HepG2 (cell line): ENCODE data around the gene DAPK1. TPM values are rescaled to one million over a fixed set of nuclear protein-coding genes. Genes with fewer than 3 reads are reported as not detected.

Source experiments
- ADNP ChIP-seq: sonication (generic); formaldehyde crosslinking; IDR thresholded peaks from 2 replicates; pipeline ENCODE4 v1.4.0; 2020; ENCODE audit warnings: missing genetic modification reagents
- BORCS8-MEF2B ChIP-seq: sonication (generic); formaldehyde crosslinking; IDR thresholded peaks from 2 replicates; pipeline ENCODE4 v1.8.0; 2022; ENCODE audit warnings: mild to moderate bottlenecking, missing genetic modification reagents
- DMAP1 ChIP-seq: IDR thresholded peaks from 2 replicates; pipeline ENCODE4 v1.6.1; 2016
- FOXJ3 ChIP-seq: sonication (generic); formaldehyde crosslinking; IDR thresholded peaks from 2 replicates; pipeline ENCODE4 v1.4.0; 2020; ENCODE audit warnings: missing genetic modification reagents, mild to moderate bottlenecking, borderline replicate concordance
- FOXK1 ChIP-seq: sonication (generic); formaldehyde crosslinking; IDR thresholded peaks from 2 replicates; pipeline ENCODE4 v1.4.0; 2020; ENCODE audit warnings: low read depth, missing genetic modification reagents, borderline replicate concordance
- KLF11 ChIP-seq: IDR thresholded peaks from 2 replicates; pipeline ENCODE4 v1.6.1; 2016; ENCODE audit warnings: missing compliant biosample characterization
- MED1 ChIP-seq: sonication (generic); formaldehyde crosslinking; IDR thresholded peaks from 2 replicates; pipeline ENCODE4 v1.4.0; 2020; ENCODE audit warnings: missing genetic modification reagents
- MEIS2 ChIP-seq: sonication (generic); formaldehyde crosslinking; IDR thresholded peaks from 2 replicates; pipeline ENCODE4 v1.9.0; 2021; ENCODE audit warnings: mild to moderate bottlenecking, missing genetic modification reagents
- MTF2 ChIP-seq: sonication (generic); formaldehyde crosslinking; IDR thresholded peaks from 2 replicates; pipeline ENCODE4 v1.5.0; 2020; ENCODE audit warnings: missing genetic modification reagents, borderline replicate concordance
- NR3C1 ChIP-seq: sonication (generic); formaldehyde crosslinking; IDR thresholded peaks from 2 replicates; pipeline ENCODE4 v1.4.0; 2020; ENCODE audit warnings: missing genetic modification reagents
- RBM22 ChIP-seq: fragments of 200-400 bp; formaldehyde crosslinking; optimal IDR thresholded peaks from 2 replicates; pipeline ENCODE3; 2017; ENCODE audit warnings: mild to moderate bottlenecking, low read length, moderate library complexity
- SETDB1 ChIP-seq: sonication (generic); formaldehyde crosslinking; IDR thresholded peaks from 2 replicates; pipeline ENCODE4 v1.5.1; 2020; ENCODE audit warnings: missing genetic modification reagents, mild to moderate bottlenecking, borderline replicate concordance
- SYNCRIP ChIP-seq: fragments of 200-400 bp; formaldehyde crosslinking; IDR thresholded peaks from 2 replicates; pipeline ENCODE4 v1.6.1; 2018; ENCODE audit warnings: mild to moderate bottlenecking, low read depth, low read length; ENCODE audit not compliant: insufficient read depth
- THRA ChIP-seq: sonication (generic); formaldehyde crosslinking; IDR thresholded peaks from 2 replicates; pipeline ENCODE4 v1.4.0; 2020; ENCODE audit warnings: missing genetic modification reagents, borderline replicate concordance
- USF2 ChIP-seq, 2 experiments: sonication (generic) in 1 of 2; formaldehyde crosslinking in 1 of 2; IDR thresholded peaks; 2 replicates each; pipeline versions ENCODE4 v1.5.1 to v1.6.1; 2011 to 2020; ENCODE audit warnings: borderline replicate concordance in 1 of 2, low read depth in 1 of 2, low read length in 1 of 2, mild to moderate bottlenecking in 1 of 2, missing genetic modification reagents in 1 of 2, moderate library complexity in 1 of 2
- ZBTB20 ChIP-seq: sonication (generic); formaldehyde crosslinking; IDR thresholded peaks from 2 replicates; pipeline ENCODE4 v1.8.1; 2023; ENCODE audit warnings: missing genetic modification reagents, low read depth, mild to moderate bottlenecking, borderline replicate concordance
- ZFP36 ChIP-seq: fragments of 150-350 bp; IDR thresholded peaks from 2 replicates; pipeline ENCODE4 v1.6.1; 2018; ENCODE audit warnings: borderline replicate concordance, low read length, low read depth; ENCODE audit not compliant: partially characterized antibody
- ZNF570 ChIP-seq: sonication (generic); formaldehyde crosslinking; IDR thresholded peaks from 2 replicates; pipeline ENCODE4 v1.4.0; 2020; ENCODE audit warnings: mild to moderate bottlenecking, missing genetic modification reagents, borderline replicate concordance
- ZNF691 ChIP-seq: sonication (generic); formaldehyde crosslinking; IDR thresholded peaks from 2 replicates; pipeline ENCODE4 v1.4.0; 2020; ENCODE audit warnings: missing genetic modification reagents, low read depth, mild to moderate bottlenecking, borderline replicate concordance
- ZNF761 ChIP-seq: sonication (generic); formaldehyde crosslinking; conservative IDR thresholded peaks from 2 replicates; pipeline ENCODE4 v1.4.0; 2020; ENCODE audit warnings: mild to moderate bottlenecking, missing genetic modification reagents
- polyA plus RNA-seq, 8 experiments: library from polyadenylated mRNA; depleted of rRNA in 3 of 8; stranded (reverse) in 7 of 8; unstranded in 1 of 8; fragments of >200 nt; fragmentation: Illumina TruSeq in 4 of 8; extraction: Trizol in 4 of 8; gene quantifications; 2 replicates each; pipeline versions ENCODE4 v1.2.1 to v1.2.3, GENCODE V29; 2011 to 2016; ENCODE audit warnings: low read depth in 4 of 8, missing spikeins in 1 of 8, mixed read lengths in 1 of 8; ENCODE audit not compliant: insufficient read depth in 1 of 8
- total RNA-seq, 5 experiments: library from RNA; depleted of rRNA; stranded (reverse); fragments of >200 nt; fragmentation: Illumina TruSeq; extraction: Trizol; gene quantifications; 2 replicates each; pipeline ENCODE4 v1.2.3, GENCODE V29; 2016; ENCODE audit warnings: low read depth in 1 of 5
- TF ChIP-seq, protein P1 (sequence below): sonication (generic); formaldehyde crosslinking; IDR thresholded peaks from 2 replicates; pipeline ENCODE4 v1.4.0; 2020; ENCODE audit warnings: mild to moderate bottlenecking, low read depth, missing genetic modification reagents
- TF ChIP-seq, protein P2 (sequence below): sonication (generic); formaldehyde crosslinking; IDR thresholded peaks from 2 replicates; pipeline ENCODE4 v1.5.0; 2020; ENCODE audit warnings: missing genetic modification reagents

The DAPK1 gene
- total and polyA plus RNA-seq, 2 of the 13 experiments (the other 11 are each of a cell fraction or from before 2014, with no cell fraction given) = 35.7 to 35.9 TPM

DNA sequence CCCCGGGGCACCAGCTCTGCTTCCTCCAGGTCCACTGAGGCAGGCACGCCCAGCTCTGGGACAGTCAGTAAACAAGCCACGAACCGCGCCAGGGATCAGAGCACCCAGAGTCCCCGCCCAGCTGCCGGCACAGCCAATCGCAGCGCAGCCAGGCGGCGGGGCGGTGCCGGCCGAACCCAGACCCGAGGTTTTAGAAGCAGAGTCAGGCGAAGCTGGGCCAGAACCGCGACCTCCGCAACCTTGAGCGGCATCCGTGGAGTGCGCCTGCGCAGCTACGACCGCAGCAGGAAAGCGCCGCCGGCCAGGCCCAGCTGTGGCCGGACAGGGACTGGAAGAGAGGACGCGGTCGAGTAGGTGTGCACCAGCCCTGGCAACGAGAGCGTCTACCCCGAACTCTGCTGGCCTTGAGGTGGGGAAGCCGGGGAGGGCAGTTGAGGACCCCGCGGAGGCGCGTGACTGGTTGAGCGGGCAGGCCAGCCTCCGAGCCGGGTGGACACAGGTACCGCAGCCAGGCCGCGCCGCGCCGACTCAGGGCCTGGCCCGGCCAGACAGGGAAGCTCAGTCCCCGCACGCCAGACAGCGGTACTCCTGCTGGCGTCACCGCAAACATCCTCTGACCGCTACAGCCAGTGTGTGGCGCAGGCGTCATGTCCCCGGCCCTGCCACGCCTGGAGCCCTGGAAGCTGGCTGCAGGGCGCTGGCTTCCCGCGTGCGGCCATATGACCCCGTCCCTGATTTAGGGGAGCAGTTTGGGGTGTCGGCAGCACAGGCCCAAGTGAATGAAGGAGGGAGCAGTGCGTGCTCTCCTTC lies 228.4 kb downstream of the DAPK1 start, which contains the start of gene CTSL (continued):
- TF ChIP-seq BORCS8-MEF2B (CRISPR knock-in tag) (no peak), SYNCRIP (no peak), FOXK1 (CRISPR knock-in tag) (no peak), ZFP36 (no peak), USF2 (IDR thresholded peaks at IDR 0.05; ENCODE audit: low read depth, low read length) (no peak), USF2 (CRISPR knock-in tag; IDR thresholded peaks at IDR 0.05; ENCODE audit: borderline replicate concordance) (0 out of 2 replicates have a peak, but pooled peaks have one; percentile 46), THRA (CRISPR knock-in tag) (peak; percentile 45; the same call in 1 of the 2 replicates), DMAP1 (peak; percentile 86), FOXJ3 (CRISPR knock-in tag) (0 out of 2 replicates have a peak, but pooled peaks have one; percentile 55), SETDB1 (CRISPR knock-in tag) (no peak), ZNF570 (CRISPR knock-in tag) (no peak), ZNF761 (CRISPR knock-in tag) (peak; percentile 65; the same call in 1 of the 2 replicates), ZBTB20 (CRISPR knock-in tag) (peak; percentile 35), NR3C1 (CRISPR knock-in tag) (no peak), MED1 (peak; percentile 66), MEIS2 (CRISPR knock-in tag) (peak; percentile 77), MTF2 (CRISPR knock-in tag) (no peak), ADNP (CRISPR knock-in tag) (no peak), ZNF691 (CRISPR knock-in tag) (peak; percentile 73; the same call in 1 of the 2 replicates), RBM22 (no peak), KLF11 (CRISPR knock-in tag) (no peak)
- TF ChIP-seq, protein P1, sequence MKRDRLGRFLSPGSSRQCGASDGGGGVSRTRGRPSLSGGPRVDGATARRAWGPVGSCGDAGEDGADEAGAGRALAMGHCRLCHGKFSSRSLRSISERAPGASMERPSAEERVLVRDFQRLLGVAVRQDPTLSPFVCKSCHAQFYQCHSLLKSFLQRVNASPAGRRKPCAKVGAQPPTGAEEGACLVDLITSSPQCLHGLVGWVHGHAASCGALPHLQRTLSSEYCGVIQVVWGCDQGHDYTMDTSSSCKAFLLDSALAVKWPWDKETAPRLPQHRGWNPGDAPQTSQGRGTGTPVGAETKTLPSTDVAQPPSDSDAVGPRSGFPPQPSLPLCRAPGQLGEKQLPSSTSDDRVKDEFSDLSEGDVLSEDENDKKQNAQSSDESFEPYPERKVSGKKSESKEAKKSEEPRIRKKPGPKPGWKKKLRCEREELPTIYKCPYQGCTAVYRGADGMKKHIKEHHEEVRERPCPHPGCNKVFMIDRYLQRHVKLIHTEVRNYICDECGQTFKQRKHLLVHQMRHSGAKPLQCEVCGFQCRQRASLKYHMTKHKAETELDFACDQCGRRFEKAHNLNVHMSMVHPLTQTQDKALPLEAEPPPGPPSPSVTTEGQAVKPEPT (CRISPR knock-in tag) = peak; percentile 38; the same call in 1 of the 2 replicates
- TF ChIP-seq, protein P2, sequence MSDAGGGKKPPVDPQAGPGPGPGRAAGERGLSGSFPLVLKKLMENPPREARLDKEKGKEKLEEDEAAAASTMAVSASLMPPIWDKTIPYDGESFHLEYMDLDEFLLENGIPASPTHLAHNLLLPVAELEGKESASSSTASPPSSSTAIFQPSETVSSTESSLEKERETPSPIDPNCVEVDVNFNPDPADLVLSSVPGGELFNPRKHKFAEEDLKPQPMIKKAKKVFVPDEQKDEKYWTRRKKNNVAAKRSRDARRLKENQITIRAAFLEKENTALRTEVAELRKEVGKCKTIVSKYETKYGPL (CRISPR knock-in tag) = no peak
